Tongue (tissue), 2 donors: ENCODE data around the gene WWTR1. TPM values are rescaled to one million over a fixed set of nuclear protein-coding genes. Genes with fewer than 3 reads are reported as not detected.
A peak's percentile ranks its signal among the peaks of the same experiment; 100 is the strongest.

Experiments
- DNase-seq: peaks from one replicate; pipeline ENCODE4 v3.0.0-alpha.2; 2015
- total RNA-seq: library from RNA; depleted of rRNA; stranded (reverse); fragments of >200 nt; gene quantifications from one replicate; pipeline ENCODE4 v1.2.3, GENCODE V29; 2014

The WWTR1 gene
- 93.9 TPM for total RNA-seq

GRCh38 chr3:149657926-149658743, at the start of gene WWTR1:
WWTR1 (minus strand) TSS chr3:149658025; CDS start chr3:149657306, 719 bp downstream.
- DNase-seq: peak; percentile 98

DNA sequence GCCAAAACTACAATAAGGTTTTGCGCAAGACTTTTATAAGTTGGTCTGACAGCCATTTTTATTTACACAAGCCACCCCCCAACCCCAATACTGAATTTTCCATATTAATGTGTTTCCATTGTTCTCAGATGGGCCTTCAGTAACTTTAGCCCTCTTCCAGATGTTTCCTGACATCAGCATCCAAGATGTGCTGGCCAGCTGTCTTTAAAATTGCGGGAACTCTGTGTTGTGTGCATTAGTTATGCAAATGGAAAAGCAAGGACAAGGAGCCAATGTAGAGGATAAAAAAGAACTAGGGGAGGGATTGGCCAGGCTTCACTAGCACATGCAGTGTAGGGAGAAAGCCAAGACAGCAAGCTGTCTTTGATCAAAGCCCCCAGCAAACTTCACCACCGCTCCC, 49.1 kb upstream of the WWTR1 start:
- peak; percentile 97 for DNase-seq

DNA sequence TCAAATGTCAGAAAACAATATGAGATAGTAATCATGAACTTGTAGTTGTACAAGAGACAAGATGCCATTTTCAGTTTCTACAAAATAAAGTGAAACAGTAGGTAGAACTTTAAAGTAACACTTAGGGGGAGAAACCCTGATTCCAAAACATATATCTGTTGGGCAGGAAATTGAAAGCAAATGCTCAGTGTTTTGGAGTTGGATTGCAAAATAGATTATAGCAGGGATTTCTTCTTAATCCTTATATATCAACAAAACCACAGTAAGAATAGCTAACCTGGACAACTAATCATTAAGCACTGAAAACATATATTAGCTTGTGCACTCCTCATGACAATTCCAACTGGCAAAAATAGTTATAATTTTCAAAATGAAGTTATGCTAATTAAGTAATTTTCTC, 47.6 kb upstream of the WWTR1 start:
- no peak for DNase-seq

- DNase-seq: peak; percentile 37
Measured at GRCh38 chr3:149703466-149703865, 45.6 kb upstream of the WWTR1 start.

DNA sequence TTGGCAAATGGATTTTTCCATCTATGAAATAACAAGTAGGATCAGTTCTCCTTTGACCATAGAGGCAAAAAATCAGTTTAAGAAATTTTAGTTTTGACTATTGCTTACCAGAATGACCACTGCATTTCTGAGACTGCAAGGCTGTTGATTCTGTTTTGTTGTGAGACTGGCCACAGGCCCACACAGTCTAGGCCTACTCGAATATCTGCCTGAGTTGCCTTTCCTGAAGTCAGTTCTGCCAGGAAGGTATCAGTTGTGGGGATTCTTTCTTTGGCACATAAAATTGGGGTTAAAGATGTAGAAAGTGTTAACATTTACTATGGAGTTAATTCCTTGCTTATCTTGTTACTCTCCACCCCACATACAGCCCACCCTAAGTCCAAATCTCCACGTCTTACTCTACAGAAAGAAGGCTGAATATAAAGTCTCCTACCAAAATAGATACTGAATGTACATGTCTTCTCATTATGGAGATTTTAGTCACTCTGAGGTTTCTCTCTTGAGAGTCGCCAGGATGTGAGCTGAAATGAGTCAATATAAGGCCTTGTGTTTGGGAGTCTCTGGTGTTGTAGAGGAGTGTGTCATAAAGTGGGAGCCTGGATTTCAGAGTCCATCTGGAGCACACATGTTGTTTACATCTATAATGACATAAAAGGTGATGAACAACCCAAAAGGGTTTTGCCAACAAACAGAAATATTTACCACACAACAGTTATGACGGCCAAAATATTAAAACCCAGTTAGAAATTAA, 45.0 kb upstream of the WWTR1 start:
- DNase-seq: peak; percentile 65

DNA sequence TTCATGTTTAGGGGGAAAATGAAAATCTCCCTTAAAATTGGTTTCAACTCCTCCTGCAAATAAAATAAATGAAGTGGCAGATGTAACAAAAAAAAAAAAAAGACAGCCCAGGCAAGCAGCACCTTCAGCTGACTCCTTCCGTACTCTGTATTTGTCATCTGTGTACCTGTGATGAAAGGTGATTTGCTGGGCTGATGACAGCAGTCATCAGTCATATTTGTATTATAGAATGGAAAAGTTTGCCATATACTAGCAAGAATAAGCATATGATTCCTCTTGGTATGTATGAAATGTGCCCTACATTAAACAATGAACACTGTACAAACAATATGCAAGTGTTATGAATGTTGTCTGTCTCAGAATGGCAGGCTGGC, 44.1 kb upstream of the WWTR1 start:
- peak; percentile 19 for DNase-seq

GRCh38 chr3:149701206-149701976, 43.6 kb upstream of the WWTR1 start:
- DNase-seq: no peak

- no peak for DNase-seq
Measured at GRCh38 chr3:149688122-149688757, 30.4 kb upstream of the WWTR1 start.

GRCh38 chr3:149686996-149687395, 29.2 kb upstream of the WWTR1 start:
- DNase-seq: no peak

DNA sequence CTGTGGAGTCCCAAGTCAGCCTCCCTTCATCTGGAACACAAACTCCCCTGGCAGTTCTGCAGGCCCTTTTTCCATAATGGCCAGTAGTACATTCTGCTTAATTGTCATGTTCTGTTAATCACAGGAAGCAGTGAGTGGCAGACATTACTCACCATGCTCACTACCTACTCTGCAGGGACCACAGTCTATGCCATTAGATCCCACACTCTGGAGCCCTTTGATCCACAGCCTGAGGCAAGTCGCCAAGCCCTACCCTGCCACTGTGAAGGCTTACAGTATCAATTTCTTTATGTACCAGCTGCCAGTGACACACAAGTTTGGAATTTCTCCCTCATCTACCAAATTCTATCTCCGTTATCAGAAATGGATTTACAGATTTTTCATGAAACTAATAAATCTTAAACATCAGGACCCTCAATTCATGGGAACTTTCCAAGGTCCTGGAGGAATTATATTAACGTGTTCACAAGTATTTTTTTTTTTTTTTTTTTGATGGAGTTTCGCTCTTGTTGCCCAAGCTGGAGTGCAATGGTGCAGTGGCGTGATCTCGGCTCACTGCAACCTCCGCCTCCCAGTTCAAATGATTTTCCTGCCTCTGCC, 20.6 kb upstream of the WWTR1 start:
- DNase-seq: peak; percentile 64

DNA sequence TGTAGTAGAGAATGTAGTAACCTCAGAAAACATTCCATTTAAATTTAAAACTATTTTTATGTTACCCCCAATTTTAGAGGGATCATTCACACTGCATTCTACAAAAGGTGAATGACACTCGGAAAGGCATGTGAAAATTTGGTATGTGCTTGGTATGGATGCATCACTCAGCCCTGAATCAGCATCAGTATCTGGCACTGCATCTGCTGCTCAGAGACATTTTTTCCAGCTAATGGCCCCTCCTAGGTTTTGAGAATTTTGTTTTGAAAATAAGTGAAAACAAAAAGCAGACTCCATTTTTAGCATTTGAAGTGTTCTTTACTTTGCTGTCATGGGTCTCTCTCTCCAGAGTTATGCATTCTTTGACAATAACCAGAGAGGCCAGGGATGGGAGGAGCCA, 15.6 kb upstream of the WWTR1 start:
- no peak for DNase-seq

DNA sequence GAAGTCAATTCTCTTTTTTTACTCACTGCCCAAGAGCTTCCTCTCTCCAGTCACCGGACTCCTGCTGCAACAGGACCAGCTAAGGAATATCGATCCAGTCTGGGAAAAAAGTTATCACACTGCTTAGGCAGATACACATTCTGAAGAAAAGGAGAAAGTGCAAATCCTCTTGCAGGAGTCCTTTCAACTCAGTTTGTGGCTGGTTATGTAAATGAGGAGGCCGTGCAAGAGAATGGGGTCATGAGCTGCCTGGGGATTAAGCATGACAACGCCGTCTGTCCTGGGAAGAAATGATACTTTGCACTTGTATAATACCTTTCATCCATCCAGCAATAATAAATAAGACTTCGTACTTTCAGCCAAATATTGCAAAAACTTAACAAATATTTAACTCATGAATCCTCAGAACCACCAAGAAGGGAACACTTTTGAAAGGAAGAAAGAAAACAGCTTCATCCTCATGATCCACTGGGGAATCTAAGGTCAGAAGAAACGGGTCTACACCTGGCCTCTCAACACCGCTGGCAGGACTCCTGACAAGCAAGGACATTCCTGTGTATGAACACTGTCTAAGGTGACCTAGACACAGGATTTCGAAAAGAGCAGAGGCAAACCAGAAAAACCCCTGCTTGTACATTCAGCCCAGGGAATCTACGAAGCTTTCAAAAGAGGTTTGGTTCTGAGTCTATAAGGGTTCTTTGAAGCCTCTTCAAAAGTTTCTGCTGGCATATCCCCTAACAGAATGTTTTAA, 13.1 kb upstream of the WWTR1 start:
- DNase-seq: peak; percentile 54

- DNase-seq: no peak
Measured at GRCh38 chr3:149667576-149667975, 9.8 kb upstream of the WWTR1 start.

DNA sequence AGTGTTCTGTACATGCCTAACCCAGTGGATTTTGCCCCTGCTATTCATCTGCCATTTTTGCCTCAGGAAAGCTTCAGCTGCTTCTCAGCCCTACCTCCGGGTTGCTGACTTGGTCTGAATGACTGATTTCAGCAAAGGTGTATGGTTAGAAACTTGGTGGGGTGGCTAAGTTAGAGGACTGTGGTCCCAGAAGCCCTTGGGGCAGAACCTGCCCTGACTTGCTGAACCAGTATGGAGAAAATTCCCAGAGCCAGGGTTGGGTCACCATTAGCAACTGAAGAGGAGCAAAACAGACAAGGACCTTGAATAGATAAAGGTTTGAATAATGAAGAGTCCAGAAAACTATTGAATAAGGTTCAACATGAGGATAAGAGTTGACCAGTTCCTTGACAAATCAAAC, 6.1 kb upstream of the WWTR1 start:
- no peak for DNase-seq

- no peak for DNase-seq
Measured at GRCh38 chr3:149662240-149662887, 4.5 kb upstream of the WWTR1 start.

DNA sequence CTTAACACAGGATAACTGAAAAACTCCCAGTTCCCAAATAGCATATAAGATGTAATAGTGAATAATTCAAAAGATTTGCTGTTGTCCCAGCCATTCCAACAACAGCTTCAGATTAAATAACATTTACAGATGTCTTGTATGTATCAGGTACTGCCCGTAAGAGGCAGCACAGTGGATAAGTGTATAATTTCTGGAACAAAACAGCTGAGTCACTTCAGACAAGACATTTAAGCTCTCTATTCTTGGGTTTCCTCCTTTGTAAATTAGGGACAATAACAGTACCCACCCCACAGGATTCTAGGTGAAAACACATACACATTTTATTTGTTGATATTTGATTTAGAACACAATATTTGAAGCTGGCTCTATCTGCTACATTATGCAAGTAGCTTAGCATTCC, 2.6 kb upstream of the WWTR1 start:
- DNase-seq: no peak

DNA sequence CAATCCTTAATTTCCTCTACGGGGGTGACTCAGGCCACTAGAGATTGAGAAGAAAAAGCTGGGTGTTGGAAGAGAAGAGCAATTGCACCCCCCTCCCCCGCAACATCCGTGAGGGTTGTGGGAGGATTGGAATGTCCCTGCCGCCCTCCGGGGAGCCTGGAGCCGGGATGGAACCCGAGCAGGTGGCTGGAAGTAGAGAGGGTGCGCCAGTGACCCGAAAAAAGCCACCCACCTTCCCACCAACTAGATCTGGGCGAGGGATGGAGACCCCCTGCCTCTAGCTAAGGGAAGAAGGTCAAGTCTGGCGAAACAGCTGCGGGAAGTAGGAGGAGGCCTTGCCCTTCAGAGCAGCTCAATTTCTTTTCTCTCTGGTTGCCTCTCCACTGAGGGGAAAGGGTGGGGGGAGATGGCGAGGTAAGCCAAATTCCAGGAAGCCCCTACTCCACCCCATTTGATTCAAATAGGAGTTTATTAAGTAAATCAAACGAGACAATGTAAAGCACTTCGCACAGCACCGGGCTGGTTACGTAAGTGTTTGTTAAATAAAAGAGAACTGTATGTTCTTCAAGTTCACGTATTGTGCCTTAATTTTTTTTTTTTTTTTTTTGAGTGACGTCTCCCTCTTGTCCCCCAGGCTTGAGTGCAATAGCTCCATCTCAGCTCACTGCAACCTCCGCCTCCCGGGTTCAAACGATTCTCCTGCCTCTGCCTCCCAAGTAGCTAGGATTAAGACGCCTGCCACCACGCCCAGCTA, 1.1 kb upstream of the WWTR1 start:
- DNase-seq: no peak

DNA sequence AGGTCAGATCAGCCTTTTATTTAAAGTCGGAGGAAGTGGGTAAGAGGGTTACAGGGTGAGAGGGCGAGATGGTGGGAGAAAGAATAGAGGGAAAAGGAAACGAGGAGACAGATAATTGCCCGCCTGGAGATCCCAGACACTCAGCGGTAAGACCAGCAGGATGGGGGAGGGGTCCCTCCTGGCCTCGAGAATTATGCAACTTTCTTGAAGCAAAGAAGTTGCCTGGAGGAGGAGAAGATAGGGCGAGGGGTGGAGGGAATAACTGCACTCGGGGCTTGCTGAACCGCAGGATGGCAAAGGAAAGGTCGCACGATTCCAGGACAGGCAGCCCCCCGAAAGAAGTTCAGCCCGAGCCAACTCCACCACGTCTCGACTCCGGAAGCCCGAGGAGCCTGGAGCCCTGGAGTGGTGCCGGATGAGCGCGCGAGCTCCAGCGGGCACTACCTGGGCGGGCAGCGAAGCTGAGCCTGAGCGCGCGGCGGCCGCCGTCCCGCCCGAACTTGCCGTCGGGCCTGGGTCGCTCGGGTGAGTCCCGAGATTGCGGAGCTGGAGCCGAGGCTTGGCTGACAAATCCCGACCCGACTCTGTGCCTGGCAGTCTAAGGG, 402 bp downstream of the WWTR1 start:
- DNase-seq: no peak

DNA sequence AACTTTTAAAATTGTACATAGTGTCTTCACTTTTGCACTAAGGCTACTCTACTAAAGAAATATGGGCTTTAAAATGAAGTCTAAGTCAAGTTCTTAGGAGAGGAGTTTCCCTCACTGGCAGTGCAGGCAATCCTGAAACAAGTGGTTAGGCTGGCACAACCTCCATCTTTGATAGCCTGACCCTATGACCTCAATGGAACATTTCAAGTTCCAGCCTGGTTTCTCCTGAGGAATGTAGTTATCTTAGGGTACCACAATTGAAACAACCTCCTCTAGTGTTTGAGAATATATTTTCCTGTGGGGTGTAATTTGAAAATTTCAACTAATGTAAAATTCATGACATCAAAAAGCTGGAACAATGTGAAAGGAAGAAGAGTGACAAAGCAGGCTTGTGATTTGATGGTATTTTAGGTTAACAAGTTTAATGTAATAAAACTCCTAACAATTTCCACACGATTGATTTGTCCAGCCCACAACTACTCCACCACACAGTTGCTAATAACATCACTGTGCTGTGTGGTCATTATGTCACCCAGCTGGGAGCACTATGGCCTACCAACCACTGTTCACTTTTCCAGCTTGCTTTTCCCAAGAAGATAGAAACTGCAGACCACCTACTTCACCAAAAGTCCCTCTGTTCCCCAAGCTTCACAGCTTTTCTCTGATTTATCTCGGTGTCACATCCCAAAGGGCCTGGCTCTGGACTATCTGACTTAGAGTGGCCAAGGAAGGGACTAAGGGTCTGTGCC, 1.8 kb downstream of the WWTR1 start:
- peak; percentile 35 for DNase-seq
